Measurements from ENCODE around the gene SVIL. TPM values are rescaled to one million over a fixed set of nuclear protein-coding genes. Genes with fewer than 3 reads are reported as not detected.
"Not testable (repeated sequence)": the region's sequence is repeated elsewhere in the genome, so short reads cannot be mapped to it uniquely, and the experiment has no call there.

SVIL gene
- total RNA-seq, 4 donors from 2014 or later: 30.3 to 84.3 (median 62.5) TPM

GRCh38 chr10:29630205-29631048 lies 4.3 kb downstream of the SVIL start:
- TF ChIP-seq POLR2A (IDR thresholded peaks at IDR 0.05) (no peak), CTCF (IDR thresholded peaks at IDR 0.05) (no peak)

GRCh38 chr10:29628912-29629526 lies 5.8 kb downstream of the SVIL start:
- Histone ChIP-seq H3K27ac (peak overlapping the region in 1 of 4 donors; percentile 5), H3K4me3 (no peak overlapping the region), H3K36me3 (no peaks in the 10 kb centered on the region)

More at GRCh38 chr10:29630205-29631048, 4.3 kb downstream of the SVIL start:
- no peaks in the 10 kb centered on the region for H3K36me3 ChIP-seq
- DNase-seq: no peak
- no peaks in the 10 kb centered on the region for H3K27me3 ChIP-seq
- H3K27ac ChIP-seq: peak overlapping the region in 1 of 4 donors; percentile 40
- peak overlapping the region in 1 of 4 donors; percentile 3 for H3K4me3 ChIP-seq
- peaks cover 0 to 20% (median 1%) of the 10 kb centered on the region in 4 donors for H3K4me1 ChIP-seq
- H3K9me3 ChIP-seq: no peaks in the 10 kb centered on the region

GRCh38 chr10:29628311-29628710 lies 6.5 kb downstream of the SVIL start:
- H3K9me3 ChIP-seq: no peaks in the 10 kb centered on the region
- no peaks in the 10 kb centered on the region for H3K27me3 ChIP-seq
- H3K4me3 ChIP-seq: no peak overlapping the region
- peaks cover 0 to 12% (median 1%) of the 10 kb centered on the region in 4 donors for H3K4me1 ChIP-seq
- no peaks in the 10 kb centered on the region for H3K36me3 ChIP-seq
- H3K27ac ChIP-seq: peak overlapping the region in 1 of 4 donors; percentile 5
- TF ChIP-seq POLR2A (IDR thresholded peaks at IDR 0.05): no peak
- TF ChIP-seq CTCF (IDR thresholded peaks at IDR 0.05): no peak
- DNase-seq: no peak

More at GRCh38 chr10:29628912-29629526, 5.8 kb downstream of the SVIL start:
- peaks cover 0 to 12% (median 1%) of the 10 kb centered on the region in 4 donors for H3K4me1 ChIP-seq
- no peaks in the 10 kb centered on the region for H3K27me3 ChIP-seq
- H3K9me3 ChIP-seq: no peaks in the 10 kb centered on the region
- DNase-seq: no peak
- no peak for TF ChIP-seq CTCF (IDR thresholded peaks at IDR 0.05)
- no peak for TF ChIP-seq POLR2A (IDR thresholded peaks at IDR 0.05)

- peaks cover 0 to 12% (median 1%) of the 10 kb centered on the region in 4 donors for H3K4me1 ChIP-seq
Observed at GRCh38 chr10:29627201-29628132, 7.3 kb downstream of the SVIL start.

GRCh38 chr10:29624357-29624756 lies 10.4 kb downstream of the SVIL start:
- H3K36me3 ChIP-seq, H3K27me3 ChIP-seq, DNase-seq, H3K9me3 ChIP-seq, H3K4me1 ChIP-seq, H3K4me3 ChIP-seq: not testable (repeated sequence)
- peak overlapping the region in 1 of 4 donors; percentile 14 for H3K27ac ChIP-seq

More at GRCh38 chr10:29627201-29628132, 7.3 kb downstream of the SVIL start:
- TF ChIP-seq POLR2A (IDR thresholded peaks at IDR 0.05): no peak
- TF ChIP-seq CTCF (IDR thresholded peaks at IDR 0.05): no peak
- H3K4me3 ChIP-seq: no peak overlapping the region
- H3K27me3 ChIP-seq: no peaks in the 10 kb centered on the region
- H3K36me3 ChIP-seq: no peaks in the 10 kb centered on the region
- no peaks in the 10 kb centered on the region for H3K9me3 ChIP-seq
- DNase-seq: no peak
- H3K27ac ChIP-seq: no peak overlapping the region

Data from Peyer's patch (tissue), 4 donors.